Measurements from ENCODE around the gene FYN. TPM values are rescaled to one million over a fixed set of nuclear protein-coding genes. Genes with fewer than 3 reads are reported as not detected.

Gene FYN
- total and polyA plus RNA-seq, 9 of the 15 experiments (the other 6 are each of a cell fraction or from before 2014, with no cell fraction given) = 2.9 to 22.1 (median 11.4) TPM

GRCh38 chr6:111823012-111823411 is 50.2 kb downstream of the FYN start:
- Histone ChIP-seq H3K9me1 (ENCODE audit: control insufficient read depth, insufficient read depth, low read length) (no peaks in the 10 kb centered on the region), H3K9me3 (replicated peaks; ENCODE audit: control insufficient read depth, insufficient read depth, low read depth, low read length) (no peaks in the 10 kb centered on the region), H3K4me1 (replicated peaks in 1 of 2; ENCODE audit: control insufficient read depth in 2 of 2, insufficient read depth in 2 of 2, low read length in 2 of 2) (peaks cover 0 to 3% of the 10 kb centered on the region in 2 experiments; a peak in 1 of 5 replicates), H3K9ac (ENCODE audit: insufficient read depth in 1 of 2, low read depth in 2 of 2, low read length in 2 of 2) (no peak overlapping the region), H3K27ac (ENCODE audit: extremely low read depth, low read depth, low read length) (no peak overlapping the region), H3K27me3 (ENCODE audit: control insufficient read depth in 2 of 2, insufficient read depth in 2 of 2, low read length in 2 of 2) (peaks cover 0 to 19% of the 10 kb centered on the region in 2 experiments; a peak in 4 of 5 replicates), H3K79me2 (ENCODE audit: control insufficient read depth, insufficient read depth, low read length) (no peaks in the 10 kb centered on the region), H2AFZ (ENCODE audit: low read depth, low read length) (no peak overlapping the region), H4K20me1 (replicated peaks; ENCODE audit: control insufficient read depth, insufficient read depth, low read length) (no peaks in the 10 kb centered on the region; the same call in 1 of the 2 replicates), H3K4me2 (ENCODE audit: insufficient read depth, low read length) (no peak overlapping the region), H3K36me3 (ENCODE audit: control insufficient read depth, insufficient read depth, low read length) (no peaks in the 10 kb centered on the region), H3K4me3 (no peak overlapping the region)
- ATAC-seq (no peak), FAIRE-seq (no peak), DNase-seq (ENCODE audit: extremely low read depth in 1 of 4, low spot score in 3 of 4) (no peak)
- WGBS (ENCODE audit: insufficient coverage, low coverage, missing lambda C conversion rate) = 13% methylated on average over 6 of the region's 6 CpGs
- CTCF ChIA-PET (ENCODE audit: low intra/inter-chr PET ratio) = no interaction called here
- in situ Hi-C loops (cut with MboI) (no loop called here), intact Hi-C loops (cut with micrococcal nuclease) (no loop called here)
- BruUV-seq (replicated peaks) = no TSS peak
- POLR2A ChIA-PET = interaction anchor here (0.6 to 1.3 kb wide), 3 partner anchors 10 to 35 kb away, joined by 3 to 4 read pairs (median 3); no protein-coding TSS in a partner anchor
- TF ChIP-seq ZNF609 (CRISPR knock-in tag; IDR thresholded peaks at IDR 0.05; ENCODE audit: borderline replicate concordance) = no peak
- TF ChIP-seq FOXK2 (conservative IDR thresholded peaks at IDR 0.05 in 1 of 2, IDR thresholded peaks at IDR 0.05 in 1 of 2; ENCODE audit: low read depth in 2 of 2) = no peak
- no peak for TF ChIP-seq ZNF41 (CRISPR knock-in tag; conservative IDR thresholded peaks at IDR 0.05)
- TF ChIP-seq ELK3 (CRISPR knock-in tag; IDR thresholded peaks at IDR 0.05) = no peak
- no peak for TF ChIP-seq BRF1 (IDR thresholded peaks at IDR 0.05; ENCODE audit: borderline replicate concordance, extremely low read depth, insufficient read length)
- no peak for TF ChIP-seq ZBTB49 (CRISPR knock-in tag; IDR thresholded peaks at IDR 0.05; ENCODE audit: borderline replicate concordance)
- TF ChIP-seq STAG1 (CRISPR knock-in tag; IDR thresholded peaks at IDR 0.05; ENCODE audit: borderline replicate concordance) = no peak
- no peak for TF ChIP-seq NFE2L1 (tag; IDR thresholded peaks at IDR 0.05; ENCODE audit: borderline replicate concordance, low read depth)
- no peak for TF ChIP-seq MAFK (IDR thresholded peaks at IDR 0.05; ENCODE audit: low read length)
- TF ChIP-seq MEF2D (tag; conservative IDR thresholded peaks at IDR 0.05; ENCODE audit: low read depth) = no peak
- no peak for TF ChIP-seq FOSL1 (tag; conservative IDR thresholded peaks at IDR 0.05)
- TF ChIP-seq KAT2B (IDR thresholded peaks at IDR 0.05; ENCODE audit: low read depth, low read length) = no peak

Data from K562 (cell line).